ENCODE results near the gene MIEN1. TPM values are rescaled to one million over a fixed set of nuclear protein-coding genes. Genes with fewer than 3 reads are reported as not detected.

MIEN1 gene
- total and polyA plus RNA-seq, 2 of the 13 experiments (the other 11 are each of a cell fraction or from before 2014, with no cell fraction given) = 40.6 to 56.6 TPM

- TF ChIP-seq KDM2A (CRISPR knock-in tag; IDR thresholded peaks at IDR 0.05; ENCODE audit: borderline replicate concordance, low read depth) (peak; percentile 84), NR3C1 (CRISPR knock-in tag; IDR thresholded peaks at IDR 0.05) (no peak), MZF1 (CRISPR knock-in tag; IDR thresholded peaks at IDR 0.05; ENCODE audit: borderline replicate concordance) (no peak), ZNF333 (CRISPR knock-in tag; IDR thresholded peaks at IDR 0.05; ENCODE audit: borderline replicate concordance) (peak; percentile 95), ZFP90 (CRISPR knock-in tag; IDR thresholded peaks at IDR 0.05; ENCODE audit: borderline replicate concordance) (no peak; the same call in none of the 2 replicates), FOSL1 (CRISPR knock-in tag; IDR thresholded peaks at IDR 0.05; ENCODE audit: borderline replicate concordance) (no peak), NFATC3 (CRISPR knock-in tag; IDR thresholded peaks at IDR 0.05) (peak; percentile 32; the same call in 1 of the 2 replicates), SRSF1 (optimal IDR thresholded peaks at IDR 0.05; ENCODE audit: low read depth, low read length) (no peak), KLF11 (CRISPR knock-in tag; IDR thresholded peaks at IDR 0.05) (peak; percentile 43; the same call in 1 of the 2 replicates), FLYWCH1 (CRISPR knock-in tag; IDR thresholded peaks at IDR 0.05) (no peak), AGO1 (IDR thresholded peaks at IDR 0.05; ENCODE audit: low read depth, low read length, poor library complexity, severe bottlenecking) (peak; percentile 50), ZNF3 (CRISPR knock-in tag; IDR thresholded peaks at IDR 0.05) (no peak), NR2F2 (IDR thresholded peaks at IDR 0.05; ENCODE audit: borderline replicate concordance, low read depth) (peak; percentile 66; the same call in 1 of the 2 replicates), ZNF441 (CRISPR knock-in tag; IDR thresholded peaks at IDR 0.05; ENCODE audit: borderline replicate concordance) (peak; percentile 60), SRSF9 (IDR thresholded peaks at IDR 0.05; ENCODE audit: borderline replicate concordance, insufficient read depth, low read depth, low read length, poor library complexity, severe bottlenecking) (no peak), RFX1 (IDR thresholded peaks at IDR 0.05) (no peak), NCOA5 (CRISPR knock-in tag; IDR thresholded peaks at IDR 0.05) (no peak), NAIF1 (CRISPR knock-in tag; IDR thresholded peaks at IDR 0.05; ENCODE audit: borderline replicate concordance) (peak; percentile 78; the same call in 1 of the 2 replicates), ADNP (CRISPR knock-in tag; IDR thresholded peaks at IDR 0.05) (no peak), ZNF883 (CRISPR knock-in tag; IDR thresholded peaks at IDR 0.05; ENCODE audit: not compliant biosample characterization) (peak; percentile 84), CREB1 (IDR thresholded peaks at IDR 0.05) (no peak), CREB1 (CRISPR knock-in tag; IDR thresholded peaks at IDR 0.05) (peak; percentile 75)
- TF ChIP-seq, protein P1, sequence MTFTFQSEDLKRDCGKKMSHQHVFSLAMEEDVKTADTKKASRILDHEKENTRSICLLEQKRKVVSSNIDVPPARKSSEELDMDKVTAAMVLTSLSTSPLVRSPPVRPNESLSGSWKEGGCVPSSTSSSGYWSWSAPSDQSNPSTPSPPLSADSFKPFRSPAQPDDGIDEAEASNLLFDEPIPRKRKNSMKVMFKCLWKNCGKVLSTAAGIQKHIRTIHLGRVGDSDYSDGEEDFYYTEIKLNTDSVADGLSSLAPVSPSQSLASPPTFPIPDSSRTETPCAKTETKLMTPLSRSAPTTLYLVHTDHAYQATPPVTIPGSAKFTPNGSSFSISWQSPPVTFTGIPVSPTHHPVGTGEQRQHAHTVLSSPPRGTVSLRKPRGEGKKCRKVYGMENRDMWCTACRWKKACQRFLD (CRISPR knock-in tag; IDR thresholded peaks at IDR 0.05; ENCODE audit: borderline replicate concordance) = no peak
- TF ChIP-seq, protein P2, sequence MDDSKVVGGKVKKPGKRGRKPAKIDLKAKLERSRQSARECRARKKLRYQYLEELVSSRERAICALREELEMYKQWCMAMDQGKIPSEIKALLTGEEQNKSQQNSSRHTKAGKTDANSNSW (CRISPR knock-in tag; IDR thresholded peaks at IDR 0.05; ENCODE audit: borderline replicate concordance) = no peak
- TF ChIP-seq, protein P3, sequence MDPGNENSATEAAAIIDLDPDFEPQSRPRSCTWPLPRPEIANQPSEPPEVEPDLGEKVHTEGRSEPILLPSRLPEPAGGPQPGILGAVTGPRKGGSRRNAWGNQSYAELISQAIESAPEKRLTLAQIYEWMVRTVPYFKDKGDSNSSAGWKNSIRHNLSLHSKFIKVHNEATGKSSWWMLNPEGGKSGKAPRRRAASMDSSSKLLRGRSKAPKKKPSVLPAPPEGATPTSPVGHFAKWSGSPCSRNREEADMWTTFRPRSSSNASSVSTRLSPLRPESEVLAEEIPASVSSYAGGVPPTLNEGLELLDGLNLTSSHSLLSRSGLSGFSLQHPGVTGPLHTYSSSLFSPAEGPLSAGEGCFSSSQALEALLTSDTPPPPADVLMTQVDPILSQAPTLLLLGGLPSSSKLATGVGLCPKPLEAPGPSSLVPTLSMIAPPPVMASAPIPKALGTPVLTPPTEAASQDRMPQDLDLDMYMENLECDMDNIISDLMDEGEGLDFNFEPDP (CRISPR knock-in tag; conservative IDR thresholded peaks at IDR 0.05) = no peak
- TF ChIP-seq, protein P4, sequence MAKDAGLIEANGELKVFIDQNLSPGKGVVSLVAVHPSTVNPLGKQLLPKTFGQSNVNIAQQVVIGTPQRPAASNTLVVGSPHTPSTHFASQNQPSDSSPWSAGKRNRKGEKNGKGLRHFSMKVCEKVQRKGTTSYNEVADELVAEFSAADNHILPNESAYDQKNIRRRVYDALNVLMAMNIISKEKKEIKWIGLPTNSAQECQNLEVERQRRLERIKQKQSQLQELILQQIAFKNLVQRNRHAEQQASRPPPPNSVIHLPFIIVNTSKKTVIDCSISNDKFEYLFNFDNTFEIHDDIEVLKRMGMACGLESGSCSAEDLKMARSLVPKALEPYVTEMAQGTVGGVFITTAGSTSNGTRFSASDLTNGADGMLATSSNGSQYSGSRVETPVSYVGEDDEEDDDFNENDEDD (CRISPR knock-in tag; IDR thresholded peaks at IDR 0.05; ENCODE audit: borderline replicate concordance) = peak; percentile 53; the same call in 1 of the 2 replicates
These were observed 8.9 kb upstream of the MIEN1 start (continued) for GRCh38 chr17:39738983-39739884.

Measured in HepG2 (cell line).